K562 (cell line): ENCODE measurements around the gene ZC3H8. TPM values are rescaled to one million over a fixed set of nuclear protein-coding genes. Genes with fewer than 3 reads are reported as not detected.

Experiments used
- ATF6 ChIP-seq: sonication (generic); formaldehyde crosslinking; IDR thresholded peaks from 2 replicates; pipeline ENCODE4 v1.4.0; 2020; ENCODE audit warnings: mild to moderate bottlenecking, missing genetic modification reagents
- CBFA2T2 ChIP-seq: fragments of 450-650 bp; conservative IDR thresholded peaks from 2 replicates; pipeline ENCODE4 v1.6.1; 2017; ENCODE audit warnings: mild to moderate bottlenecking
- COPS2 ChIP-seq: fragments of 450-650 bp; conservative IDR thresholded peaks from 2 replicates; pipeline ENCODE4 v1.6.1; 2016; ENCODE audit warnings: mild to moderate bottlenecking, moderate library complexity
- E2F8 ChIP-seq: fragments of 450-650 bp; IDR thresholded peaks from 2 replicates; pipeline ENCODE4 v1.7.1; 2018; ENCODE audit warnings: mild to moderate bottlenecking, low read depth; ENCODE audit not compliant: partially characterized antibody
- ELK1 ChIP-seq: sonication (generic); formaldehyde crosslinking; IDR thresholded peaks from 2 replicates; pipeline ENCODE4 v1.8.1; 2022; ENCODE audit warnings: missing genetic modification reagents
- ETV5 ChIP-seq: sonication (generic); formaldehyde crosslinking; IDR thresholded peaks from 2 replicates; pipeline ENCODE4 v1.4.0; 2020; ENCODE audit warnings: low read depth, mild to moderate bottlenecking, missing genetic modification reagents
- GATAD2A ChIP-seq: fragments of 450-650 bp; IDR thresholded peaks from 2 replicates; pipeline ENCODE4 v1.6.1; 2017
- NFIX ChIP-seq: fragments of 250-450 bp; sonication (Bioruptor Pico); IDR thresholded peaks from 2 replicates; pipeline ENCODE4 v1.4.0; 2020; ENCODE audit warnings: low read depth, mild to moderate bottlenecking, moderate library complexity
- polyA plus RNA-seq, 8 experiments: library from polyadenylated mRNA; depleted of rRNA in 4 of 8; stranded (reverse) in 5 of 8; unstranded in 3 of 8; fragments of >200 nt; fragmentation: Nextera tagmentation in 2 of 8; fragmentation: Illumina TruSeq in 1 of 8; extraction: Ambion mirVana in 2 of 8; extraction: Trizol in 1 of 8; gene quantifications; 2 replicates each; pipeline versions ENCODE4 v1.2.1 to v1.2.3, GENCODE V29; 2011 to 2014; ENCODE audit warnings: inconsistent platforms in 1 of 8, missing spikeins in 1 of 8
- total RNA-seq, 7 experiments: library from RNA; depleted of rRNA in 6 of 7; stranded (reverse); fragments of >200 nt in 6 of 7; fragmentation: Illumina TruSeq in 2 of 7; extraction: Trizol in 2 of 7; gene quantifications; 2 replicates each; pipeline versions ENCODE4 v1.2.1 to v1.2.3, GENCODE V29; 2011 to 2021; ENCODE audit warnings: low replicate concordance in 1 of 7

Gene ZC3H8
- total and polyA plus RNA-seq, 9 of the 15 experiments (the other 6 are each of a cell fraction or from before 2014, with no cell fraction given): 11.6 to 41.5 (median 27.5) TPM

- no peak for TF ChIP-seq E2F8
- TF ChIP-seq ATF6 (CRISPR knock-in tag): no peak
- TF ChIP-seq ELK1: no peak
- no peak for TF ChIP-seq COPS2
- TF ChIP-seq CBFA2T2: no peak
- TF ChIP-seq NFIX: no peak
- no peak for TF ChIP-seq GATAD2A
- TF ChIP-seq ETV5 (CRISPR knock-in tag): no peak
These were observed 69.7 kb downstream of the ZC3H8 start (continued) for GRCh38 chr2:112185131-112185530.
